C4-2B (cell line): ENCODE data around the gene MITF.

Source experiments
- ZFX ChIP-seq: fragments of 450-650 bp; IDR thresholded peaks from 2 replicates; pipeline ENCODE4 v1.6.1; 2017
- TF ChIP-seq, protein P1 (sequence below): fragments of 450-650 bp; conservative IDR thresholded peaks from 2 replicates; pipeline ENCODE4 v1.5.1; 2017; ENCODE audit warnings: mild to moderate bottlenecking

- TF ChIP-seq, protein P1, sequence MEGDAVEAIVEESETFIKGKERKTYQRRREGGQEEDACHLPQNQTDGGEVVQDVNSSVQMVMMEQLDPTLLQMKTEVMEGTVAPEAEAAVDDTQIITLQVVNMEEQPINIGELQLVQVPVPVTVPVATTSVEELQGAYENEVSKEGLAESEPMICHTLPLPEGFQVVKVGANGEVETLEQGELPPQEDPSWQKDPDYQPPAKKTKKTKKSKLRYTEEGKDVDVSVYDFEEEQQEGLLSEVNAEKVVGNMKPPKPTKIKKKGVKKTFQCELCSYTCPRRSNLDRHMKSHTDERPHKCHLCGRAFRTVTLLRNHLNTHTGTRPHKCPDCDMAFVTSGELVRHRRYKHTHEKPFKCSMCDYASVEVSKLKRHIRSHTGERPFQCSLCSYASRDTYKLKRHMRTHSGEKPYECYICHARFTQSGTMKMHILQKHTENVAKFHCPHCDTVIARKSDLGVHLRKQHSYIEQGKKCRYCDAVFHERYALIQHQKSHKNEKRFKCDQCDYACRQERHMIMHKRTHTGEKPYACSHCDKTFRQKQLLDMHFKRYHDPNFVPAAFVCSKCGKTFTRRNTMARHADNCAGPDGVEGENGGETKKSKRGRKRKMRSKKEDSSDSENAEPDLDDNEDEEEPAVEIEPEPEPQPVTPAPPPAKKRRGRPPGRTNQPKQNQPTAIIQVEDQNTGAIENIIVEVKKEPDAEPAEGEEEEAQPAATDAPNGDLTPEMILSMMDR: no peak
- no peak for TF ChIP-seq ZFX
Measured at GRCh38 chr3:69806735-69807438, 67.6 kb downstream of the MITF start.
